Neuronal stem cell (in vitro differentiated cells): Measurements from ENCODE around the gene EN1.

ENCODE experiments used
- DNase-seq: peaks from one replicate; pipeline ENCODE4 v3.0.0-alpha.2; 2013; ENCODE audit warnings: low spot score
- H2AFZ ChIP-seq: one replicate; pipeline ENCODE4 v1.6.1; 2013; ENCODE audit warnings: mild to moderate bottlenecking, low read length, inconsistent platforms
- H2AK5ac ChIP-seq: 2 replicates; pipeline ENCODE4 v1.6.1; 2013; ENCODE audit warnings: low read depth, mild to moderate bottlenecking, inconsistent platforms, low read length, moderate library complexity, mixed read lengths
- H2BK120ac ChIP-seq: 2 replicates; pipeline ENCODE4 v1.6.1; 2013; ENCODE audit warnings: low read depth, mild to moderate bottlenecking, inconsistent platforms, low read length, moderate library complexity, mixed read lengths
- H2BK12ac ChIP-seq: one replicate; pipeline ENCODE4 v1.6.1; 2013; ENCODE audit warnings: low read length, inconsistent platforms
- H2BK15ac ChIP-seq: 2 replicates; pipeline ENCODE4 v1.6.1; 2013; ENCODE audit warnings: mild to moderate bottlenecking, low read length, inconsistent platforms, mixed read lengths
- H2BK5ac ChIP-seq: one replicate; pipeline ENCODE4 v1.6.1; 2013; ENCODE audit warnings: inconsistent platforms, mild to moderate bottlenecking, low read length, moderate library complexity
- H3K14ac ChIP-seq: one replicate; pipeline ENCODE4 v1.6.1; 2013; ENCODE audit warnings: low read length, inconsistent platforms
- H3K18ac ChIP-seq: 2 replicates; pipeline ENCODE4 v1.6.1; 2013; ENCODE audit warnings: low read length, inconsistent platforms
- H3K23ac ChIP-seq: 2 replicates; pipeline ENCODE4 v1.6.1; 2013; ENCODE audit warnings: low read depth, mild to moderate bottlenecking, mixed read lengths, low read length, inconsistent platforms; ENCODE audit not compliant: poor library complexity
- H3K27ac ChIP-seq: replicated peaks from 3 replicates; pipeline ENCODE4 v1.5.1; 2013; ENCODE audit warnings: low read length, inconsistent platforms
- H3K27me3 ChIP-seq, 3 experiments: 2 replicates each; pipeline ENCODE4 v1.6.1; 2013; ENCODE audit warnings: low read length in 3 of 3, mild to moderate bottlenecking in 2 of 3, inconsistent platforms in 1 of 3, low read depth in 1 of 3, mixed read lengths in 1 of 3, moderate library complexity in 1 of 3; ENCODE audit not compliant: control insufficient read depth in 3 of 3, insufficient read depth in 3 of 3
- H3K36me3 ChIP-seq, 2 donors: replicated peaks in 1 of 2; 2 replicates each; pipeline ENCODE4 v1.6.1; 2013; ENCODE audit warnings: low read length in 2 of 2; ENCODE audit not compliant: control insufficient read depth in 2 of 2, insufficient read depth in 2 of 2
- H3K4ac ChIP-seq: 2 replicates; pipeline ENCODE4 v1.6.1; 2013; ENCODE audit warnings: inconsistent platforms, mild to moderate bottlenecking, low read length, moderate library complexity
- H3K4me1 ChIP-seq, 2 donors: 1 replicate in 1 of 2; 2 replicates in 1 of 2; pipeline ENCODE4 v1.6.1; 2013; ENCODE audit warnings: low read length in 2 of 2, low read depth in 1 of 2; ENCODE audit not compliant: control insufficient read depth in 2 of 2, insufficient read depth in 1 of 2
- H3K4me2 ChIP-seq: one replicate; pipeline ENCODE4 v1.6.1; 2013; ENCODE audit warnings: mild to moderate bottlenecking, low read length, inconsistent platforms; ENCODE audit not compliant: insufficient read depth, poor library complexity, severe bottlenecking
- H3K4me3 ChIP-seq, 2 donors: 2 replicates each; pipeline ENCODE4 v1.5.1; 2013; ENCODE audit warnings: low read length in 2 of 2, mild to moderate bottlenecking in 2 of 2, inconsistent platforms in 1 of 2, moderate library complexity in 1 of 2
- H3K79me1 ChIP-seq: one replicate; pipeline ENCODE4 v1.6.1; 2013; ENCODE audit warnings: low read depth, mild to moderate bottlenecking, inconsistent platforms, low read length, moderate library complexity
- H3K9ac ChIP-seq: one replicate; pipeline ENCODE4 v1.6.1; 2013; ENCODE audit warnings: mild to moderate bottlenecking, low read depth, low read length, inconsistent platforms; ENCODE audit not compliant: poor library complexity
- H3K9me3 ChIP-seq, 2 donors: replicated peaks in 1 of 2; 2 replicates each; pipeline versions ENCODE3 to v1.6.1; 2013; ENCODE audit warnings: low read length in 2 of 2, mild to moderate bottlenecking in 2 of 2, inconsistent platforms in 1 of 2, low read depth in 1 of 2, mixed read lengths in 1 of 2, moderate library complexity in 1 of 2; ENCODE audit not compliant: control insufficient read depth in 2 of 2, insufficient read depth in 1 of 2
- H4K8ac ChIP-seq: one replicate; pipeline ENCODE4 v1.6.1; 2013; ENCODE audit warnings: low read depth, mild to moderate bottlenecking, inconsistent platforms, low read length, moderate library complexity
- H4K91ac ChIP-seq: one replicate; pipeline ENCODE4 v1.6.1; 2013; ENCODE audit warnings: low read length, low read depth, mild to moderate bottlenecking, inconsistent platforms; ENCODE audit not compliant: poor library complexity
- WGBS, 2 donors: extraction: QIAGEN DNeasy Blood & Tissue Kit; methylation state at CpG; one replicate each; pipeline ENCODE4 v1.1.7; 2013; ENCODE audit warnings: missing lambda C conversion rate in 2 of 2, mixed read lengths in 1 of 2; ENCODE audit not compliant: insufficient read length in 2 of 2, insufficient replicate concordance in 1 of 2; ENCODE audit errors: extremely low coverage in 2 of 2; 5-methylcytosine and 5-hydroxymethylcytosine counted together

EN1 gene

DNA sequence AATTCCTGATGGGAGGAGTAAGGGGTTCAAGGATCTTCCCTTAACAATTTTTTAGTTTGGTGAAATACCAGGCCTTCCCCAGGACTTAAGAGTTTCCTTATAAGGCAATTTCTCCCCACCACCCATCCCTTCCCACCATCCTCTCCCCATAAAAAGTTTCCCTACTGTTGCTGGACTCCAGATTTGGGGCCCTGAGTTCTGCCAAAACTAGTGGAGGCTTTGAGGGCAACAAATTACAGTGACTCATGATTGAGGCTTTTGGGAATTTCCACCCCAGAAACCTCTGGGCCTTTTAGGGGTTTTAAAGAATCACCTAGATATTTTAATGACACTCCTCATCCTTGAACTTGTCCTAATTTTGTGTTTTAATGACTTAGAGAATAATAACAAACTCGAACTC is 14.3 kb upstream of the EN1 start:
- H3K4ac ChIP-seq: no peak overlapping the region
- no peak overlapping the region for H3K14ac ChIP-seq
- WGBS, 2 donors: no CpG with 5 or more reads among the region's 1 CpG
- H2BK15ac ChIP-seq: no peak overlapping the region
- no peak overlapping the region for H3K4me3 ChIP-seq
- peaks cover 0 to 7% of the 10 kb centered on the region in 2 donors for H3K4me1 ChIP-seq
- no peak overlapping the region for H2AK5ac ChIP-seq
- H3K79me1 ChIP-seq: no peaks in the 10 kb centered on the region
- no peaks in the 10 kb centered on the region for H3K9me3 ChIP-seq
- H3K36me3 ChIP-seq: no peaks in the 10 kb centered on the region
- H2BK5ac ChIP-seq: no peak overlapping the region
- H2BK12ac ChIP-seq: no peak overlapping the region
- no peak for DNase-seq
- no peak overlapping the region for H3K9ac ChIP-seq
- H3K4me2 ChIP-seq: no peak overlapping the region
- no peak overlapping the region for H3K23ac ChIP-seq
- H4K91ac ChIP-seq: no peak overlapping the region
- H4K8ac ChIP-seq: no peak overlapping the region
- no peak overlapping the region for H2BK120ac ChIP-seq
- H2AFZ ChIP-seq: no peak overlapping the region
- peaks cover 31 to 73% (median 62%) of the 10 kb centered on the region in 3 experiments for H3K27me3 ChIP-seq
- H3K27ac ChIP-seq: no peak overlapping the region
- no peak overlapping the region for H3K18ac ChIP-seq

DNA sequence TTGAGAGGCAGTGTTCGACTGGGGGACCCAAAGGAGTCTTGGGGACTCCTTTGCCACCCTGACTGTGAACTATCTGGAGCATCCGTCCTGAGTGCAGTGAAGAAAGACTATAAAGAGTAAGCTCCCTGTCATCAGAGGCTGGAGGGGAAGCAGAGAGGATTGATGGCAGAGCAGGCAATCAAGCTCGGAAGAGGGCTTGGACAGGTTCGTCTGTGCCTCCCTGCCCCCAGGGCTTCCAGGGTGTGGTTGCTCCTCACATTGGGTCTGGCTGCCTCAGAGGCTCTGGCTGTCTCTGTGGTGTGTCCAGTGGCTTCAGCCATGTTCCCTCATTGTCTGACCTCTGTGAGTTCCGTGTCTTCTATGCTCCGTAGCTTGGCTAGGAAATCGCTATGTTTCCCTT is 13.8 kb upstream of the EN1 start:
- WGBS, 2 donors: no CpG with 5 or more reads among the region's 7 CpGs
- Histone ChIP-seq H3K36me3 (no peaks in the 10 kb centered on the region), H4K91ac (no peak overlapping the region), H3K14ac (no peak overlapping the region), H3K4me1 (peaks cover 0 to 7% of the 10 kb centered on the region in 2 donors), H3K9me3 (no peaks in the 10 kb centered on the region), H3K27ac (no peak overlapping the region), H2BK120ac (no peak overlapping the region), H3K9ac (no peak overlapping the region), H2BK5ac (no peak overlapping the region), H3K23ac (no peak overlapping the region), H3K4ac (no peak overlapping the region), H3K27me3 (peaks cover 35 to 78% (median 67%) of the 10 kb centered on the region in 3 experiments), H2BK12ac (no peak overlapping the region), H3K4me3 (no peak overlapping the region), H3K18ac (no peak overlapping the region), H3K4me2 (no peak overlapping the region), H2AK5ac (no peak overlapping the region), H3K79me1 (no peaks in the 10 kb centered on the region), H4K8ac (no peak overlapping the region), H2BK15ac (no peak overlapping the region), H2AFZ (no peak overlapping the region)
- DNase-seq: no peak

DNA sequence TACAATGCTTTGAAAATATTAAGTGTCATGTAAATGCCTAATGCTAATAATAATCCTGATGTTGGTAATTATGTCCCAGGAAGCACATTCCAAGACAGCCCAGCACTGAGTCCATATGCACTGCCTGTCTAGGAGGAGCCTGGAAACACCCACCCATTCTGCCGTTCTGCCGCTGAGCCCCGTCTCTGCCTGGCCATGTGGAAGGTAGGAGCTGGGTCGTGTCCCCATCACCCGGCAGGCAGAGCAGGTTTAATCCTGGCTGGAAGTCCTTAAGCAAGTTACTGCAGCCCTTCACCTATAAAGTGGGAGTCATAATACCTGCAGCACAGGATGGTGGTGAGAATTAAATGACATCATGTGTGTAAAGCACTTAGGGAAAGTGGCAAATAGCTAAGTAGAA is 13.1 kb upstream of the EN1 start:
- H3K4ac ChIP-seq: no peak overlapping the region
- H2BK120ac ChIP-seq: no peak overlapping the region
- H2AK5ac ChIP-seq: no peak overlapping the region
- H3K4me1 ChIP-seq: peaks cover 0 to 7% of the 10 kb centered on the region in 2 donors
- no CpG with 5 or more reads among the region's 5 CpGs for WGBS, 2 donors
- H2AFZ ChIP-seq: no peak overlapping the region
- H3K36me3 ChIP-seq: no peaks in the 10 kb centered on the region
- peaks cover 39 to 85% (median 72%) of the 10 kb centered on the region in 3 experiments for H3K27me3 ChIP-seq
- no peak overlapping the region for H3K23ac ChIP-seq
- H3K9me3 ChIP-seq: no peaks in the 10 kb centered on the region
- no peak overlapping the region for H2BK15ac ChIP-seq
- H3K9ac ChIP-seq: no peak overlapping the region
- H3K27ac ChIP-seq: no peak overlapping the region
- H3K4me3 ChIP-seq: no peak overlapping the region
- no peak overlapping the region for H2BK12ac ChIP-seq
- no peaks in the 10 kb centered on the region for H3K79me1 ChIP-seq
- H2BK5ac ChIP-seq: no peak overlapping the region
- no peak overlapping the region for H3K14ac ChIP-seq
- no peak overlapping the region for H3K4me2 ChIP-seq
- DNase-seq: no peak
- H4K91ac ChIP-seq: no peak overlapping the region
- no peak overlapping the region for H3K18ac ChIP-seq
- H4K8ac ChIP-seq: no peak overlapping the region

DNA sequence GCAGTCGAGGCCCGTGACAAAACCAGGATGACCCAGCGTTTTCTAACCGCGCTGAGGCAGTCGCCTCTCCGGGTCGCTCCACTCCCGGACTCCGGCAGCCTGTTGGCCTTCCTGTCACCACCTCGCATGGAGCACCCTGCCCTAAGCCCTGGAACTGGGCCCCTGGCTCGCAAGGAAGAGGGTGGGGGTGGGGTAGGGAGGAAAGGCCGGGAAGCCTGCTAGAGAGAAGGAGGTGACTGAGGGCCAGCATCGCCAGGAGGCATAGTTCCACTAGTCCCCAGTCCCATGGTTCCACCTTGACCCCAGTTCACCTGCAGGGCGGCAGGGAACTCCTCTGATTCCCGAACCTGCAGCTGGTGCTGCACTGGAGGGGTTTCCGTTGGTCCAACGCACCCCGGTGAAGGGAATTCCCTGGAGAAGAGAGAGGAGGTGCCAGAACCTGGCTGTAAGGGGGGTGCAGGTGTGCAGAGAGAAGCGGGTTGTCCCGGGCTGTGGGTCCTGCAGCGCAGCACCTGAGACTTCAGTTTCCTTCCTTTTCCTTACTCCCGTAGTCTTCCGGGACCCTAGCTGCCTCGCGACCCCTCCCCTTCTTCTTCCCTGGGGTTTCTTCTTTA is 11.8 kb upstream of the EN1 start:
- Histone ChIP-seq H4K8ac (no peak overlapping the region), H2AK5ac (peak overlapping the region; percentile 57), H3K27ac (no peak overlapping the region), H3K9me3 (no peaks in the 10 kb centered on the region), H3K4me3 (no peak overlapping the region), H2BK12ac (no peak overlapping the region), H3K14ac (no peak overlapping the region), H2AFZ (no peak overlapping the region), H4K91ac (no peak overlapping the region), H3K79me1 (no peaks in the 10 kb centered on the region), H3K23ac (peak overlapping the region; percentile 8), H3K9ac (peak overlapping the region; percentile 14), H2BK15ac (peak overlapping the region; percentile 59), H3K36me3 (no peaks in the 10 kb centered on the region), H3K27me3 (peaks cover 48 to 94% (median 80%) of the 10 kb centered on the region in 3 experiments), H3K4me2 (no peak overlapping the region), H2BK120ac (no peak overlapping the region), H3K18ac (peak overlapping the region; percentile 57), H3K4me1 (peaks cover 0 to 11% of the 10 kb centered on the region in 2 donors), H2BK5ac (no peak overlapping the region), H3K4ac (no peak overlapping the region)
- DNase-seq: no peak
- WGBS, 2 donors: no CpG with 5 or more reads among the region's 26 CpGs
